GM21825 (cell line): ENCODE data around the gene ZNF468.
A peak's percentile ranks its signal among the peaks of the same experiment; 100 is the strongest.
"Not testable (repeated sequence)": the region's sequence is repeated elsewhere in the genome, so short reads cannot be mapped to it uniquely, and the experiment has no call there.

ENCODE experiments used
- ATAC-seq: cut with Tn5 transposase; IDR thresholded peaks from one replicate; pipeline ENCODE4 v1.9.1; 2021; ENCODE audit warnings: mild to moderate bottlenecking, moderate library complexity; ENCODE audit not compliant: unreplicated experiment

Gene ZNF468

GRCh38 chr19:52857378-52858191, at the start of gene ZNF468:
Gene ZNF468 (minus strand): TSS chr19:52857619. CDS start chr19:52854272, 3,347 bp downstream.
- peak; percentile 95 for ATAC-seq

- ATAC-seq: not testable (repeated sequence)
These were observed 46.8 kb upstream of the ZNF468 start for GRCh38 chr19:52904052-52904780.

GRCh38 chr19:52901842-52902241, 44.4 kb upstream of the ZNF468 start:
- ATAC-seq: no peak

GRCh38 chr19:52898596-52898995, 41.2 kb upstream of the ZNF468 start:
- ATAC-seq: not testable (repeated sequence)

DNA sequence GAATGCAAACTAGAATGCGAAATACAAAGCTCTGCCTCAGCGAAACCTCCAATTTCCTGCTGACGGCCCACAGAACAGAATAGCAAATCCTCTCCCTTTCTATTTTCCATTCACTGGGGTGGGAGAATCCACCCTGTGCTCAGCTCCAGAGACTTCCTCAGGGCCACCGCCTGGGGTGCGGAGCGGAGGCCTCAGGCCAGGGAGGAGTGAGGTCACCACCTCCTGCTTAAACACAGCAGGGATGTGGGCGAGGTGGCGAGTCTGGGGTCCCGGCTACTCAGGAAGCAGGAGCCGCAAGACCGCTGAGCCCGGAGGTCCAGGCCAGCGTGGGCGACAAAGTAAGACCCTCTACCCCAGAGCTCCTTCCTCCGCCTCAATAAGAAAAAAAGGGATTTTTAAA, 40.7 kb upstream of the ZNF468 start:
- ATAC-seq: no peak

GRCh38 chr19:52897138-52897935, 39.9 kb upstream of the ZNF468 start, which contains the start of gene ZNF320:
Gene ZNF320 (minus strand): TSS chr19:52897635. CDS start chr19:52890255, 7,380 bp downstream.
- peak; percentile 96 for ATAC-seq

GRCh38 chr19:52896431-52897137, 39.2 kb upstream of the ZNF468 start:
- no peak for ATAC-seq

- ATAC-seq: no peak
These were observed 33.9 kb upstream of the ZNF468 start for GRCh38 chr19:52891336-52891735.

DNA sequence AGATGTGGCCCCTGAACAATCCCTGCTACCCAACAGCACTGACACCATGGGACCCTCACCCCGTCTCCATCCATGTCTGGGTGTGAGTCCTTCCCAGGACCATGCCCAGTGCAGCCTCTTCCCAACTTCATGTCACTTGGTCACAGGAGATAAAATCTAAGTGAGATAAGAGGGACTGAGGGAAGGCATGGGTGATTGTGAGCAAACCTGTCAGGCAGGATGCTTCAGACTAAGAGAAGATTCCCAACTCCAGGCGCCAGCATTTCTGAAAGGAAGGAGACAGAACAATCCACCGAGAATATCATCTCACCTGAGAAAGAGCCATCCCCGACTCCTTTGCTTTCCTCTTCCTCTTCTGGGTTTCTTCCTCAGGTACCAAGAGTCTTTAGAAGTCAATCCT, 32.5 kb upstream of the ZNF468 start:
- no peak for ATAC-seq

DNA sequence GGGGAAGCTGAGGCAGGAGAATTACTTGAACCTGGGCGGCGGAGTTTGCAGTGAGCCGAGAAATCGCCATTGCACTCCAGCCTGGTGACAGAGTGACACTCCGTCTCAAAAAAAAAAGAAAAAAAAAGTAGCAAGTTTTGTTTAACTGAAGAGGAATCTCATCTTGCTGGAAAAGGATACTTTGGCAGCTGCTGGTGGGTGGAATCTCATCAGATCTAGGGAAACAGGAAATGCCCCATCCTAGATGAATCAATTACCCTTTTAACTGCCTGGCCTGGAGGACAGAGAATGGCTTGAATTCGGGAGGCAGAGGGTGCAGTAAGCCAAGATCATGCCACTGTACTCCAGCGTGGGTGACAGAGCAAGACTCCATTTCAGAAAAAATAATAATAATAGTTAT, 31.7 kb upstream of the ZNF468 start:
- no peak for ATAC-seq

GRCh38 chr19:52880895-52881389, 23.5 kb upstream of the ZNF468 start:
- ATAC-seq: no peak

- not testable (repeated sequence) for ATAC-seq
These were observed 15.6 kb upstream of the ZNF468 start for GRCh38 chr19:52872996-52873395.

DNA sequence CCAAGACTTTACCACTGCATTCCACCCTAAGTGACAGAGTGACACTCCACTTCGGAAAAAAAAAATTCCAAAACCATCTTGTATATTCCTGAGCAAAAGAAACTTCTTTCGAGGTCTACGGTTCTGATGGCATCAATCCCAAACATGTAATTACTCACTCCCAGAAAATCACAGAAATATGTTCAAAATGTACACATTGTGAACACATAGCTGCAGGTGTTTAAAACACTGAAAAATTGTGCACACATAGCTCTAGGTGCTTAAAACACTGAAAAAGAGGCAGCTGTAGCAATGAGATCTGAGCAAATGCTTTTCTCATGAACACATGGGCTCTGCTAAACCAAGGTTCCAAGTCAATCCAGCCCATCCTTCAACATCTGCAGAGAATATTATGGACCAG, 14.0 kb upstream of the ZNF468 start:
- no peak for ATAC-seq

DNA sequence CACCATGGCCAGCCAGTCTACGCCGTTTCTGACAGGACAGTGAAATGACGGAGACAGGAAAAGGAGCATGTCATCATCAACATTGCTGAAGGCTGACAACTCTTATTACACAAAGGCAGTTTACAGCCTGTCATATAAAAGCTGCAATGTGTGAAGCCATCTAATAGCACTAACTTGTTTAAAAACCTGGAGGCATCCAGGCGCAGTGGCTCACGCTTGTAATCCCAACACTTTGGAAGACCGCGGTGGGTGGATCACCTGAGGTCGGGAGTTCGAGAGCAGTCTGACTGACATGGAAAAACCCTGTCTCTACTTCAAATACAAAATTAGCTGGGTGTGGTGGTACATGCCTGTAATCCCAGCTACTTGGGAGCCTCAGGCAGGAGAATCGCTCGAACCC, 10.6 kb upstream of the ZNF468 start:
- ATAC-seq: not testable (repeated sequence)

DNA sequence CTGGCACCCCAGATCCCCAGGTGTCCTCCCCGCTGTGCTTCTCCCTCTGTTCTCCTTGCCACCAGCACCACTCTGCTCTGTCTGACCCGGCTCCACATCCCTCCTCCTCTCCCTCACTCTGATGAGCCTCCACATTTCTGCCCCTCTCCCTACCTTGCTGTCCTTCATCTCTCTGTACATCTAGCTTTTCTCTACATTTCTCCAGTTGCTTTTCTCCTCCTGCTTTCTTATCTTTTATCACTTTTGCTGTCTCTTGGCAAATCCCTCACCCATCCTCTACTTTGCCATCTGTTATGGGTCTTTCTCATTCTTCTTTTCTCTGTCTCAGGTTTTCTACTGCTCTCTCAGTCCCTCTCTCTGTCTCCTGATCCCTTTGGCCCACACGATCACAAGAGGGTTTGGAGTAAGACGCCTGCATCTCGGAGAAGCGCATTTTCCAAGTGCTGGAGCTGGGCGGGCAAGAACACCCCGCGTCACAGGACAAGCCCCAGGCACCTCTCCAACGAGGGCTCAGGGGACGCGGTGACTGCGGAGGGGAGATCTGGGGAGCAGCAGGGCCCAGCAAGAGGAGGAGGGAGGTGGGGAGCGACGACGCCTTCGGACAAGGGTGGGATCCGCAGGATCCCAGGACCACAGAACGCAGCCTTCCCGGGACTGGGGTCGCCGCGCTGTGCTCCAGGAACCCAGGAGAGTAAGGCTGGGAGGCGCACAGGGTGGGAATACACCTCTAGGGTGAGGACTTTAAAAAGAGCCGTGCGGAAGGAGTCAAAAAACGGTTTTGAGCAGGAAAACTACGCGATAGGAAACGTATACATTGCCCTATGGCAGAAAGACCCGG, 660 bp downstream of the ZNF468 start:
- peak; percentile 7 for ATAC-seq

- not testable (repeated sequence) for ATAC-seq
These were observed 10.1 kb downstream of the ZNF468 start for GRCh38 chr19:52847352-52847751.

- not testable (repeated sequence) for ATAC-seq
These were observed 16.5 kb downstream of the ZNF468 start for GRCh38 chr19:52840825-52841465.

DNA sequence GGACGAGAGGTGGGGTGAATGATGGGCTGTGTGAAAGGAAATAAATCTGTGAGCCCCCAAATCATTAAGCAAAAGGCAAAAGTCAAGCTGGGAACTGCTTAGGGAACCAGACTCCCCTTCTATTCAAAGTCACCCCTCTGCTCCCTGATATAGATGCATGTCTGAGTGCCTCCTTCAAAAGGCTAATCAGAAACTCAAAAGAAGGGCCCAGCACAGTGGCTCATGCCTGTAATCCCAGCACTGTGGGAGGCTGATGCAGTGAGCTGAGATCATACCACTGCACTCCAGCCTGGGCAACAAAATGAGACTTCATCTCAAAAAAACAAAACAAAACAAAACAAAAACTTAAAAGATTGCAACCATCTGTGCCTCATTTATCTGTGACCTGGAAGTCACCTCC, 23.1 kb downstream of the ZNF468 start:
- not testable (repeated sequence) for ATAC-seq

DNA sequence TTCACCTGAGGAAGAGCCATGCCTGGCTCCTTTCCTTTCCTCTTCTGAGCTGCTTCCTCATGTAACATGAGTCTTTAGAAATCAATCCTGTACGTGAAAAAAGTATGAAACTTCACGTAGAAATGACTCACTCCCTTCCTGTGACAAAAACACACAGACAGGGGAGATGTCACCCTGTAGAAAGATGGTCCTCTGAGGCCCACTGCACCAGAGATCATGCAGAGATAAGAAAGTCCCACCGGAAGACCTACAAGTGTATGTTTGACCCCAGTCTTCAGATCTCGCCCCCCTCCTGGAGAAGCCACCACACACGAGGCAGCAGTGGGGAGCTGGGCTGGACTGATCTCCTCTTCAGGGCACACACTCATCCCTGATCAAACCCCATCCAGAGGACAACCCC, 23.9 kb downstream of the ZNF468 start:
- not testable (repeated sequence) for ATAC-seq
